ENCODE measurements around the gene SYT5. TPM values are rescaled to one million over a fixed set of nuclear protein-coding genes. Genes with fewer than 3 reads are reported as not detected.

SYT5 gene
- total and polyA plus RNA-seq, 2 of the 13 experiments (the other 11 are each of a cell fraction or from before 2014, with no cell fraction given), result not detected

- TF ChIP-seq SOX6 (IDR thresholded peaks at IDR 0.05) (no peak), SOX6 (CRISPR knock-in tag; IDR thresholded peaks at IDR 0.05) (peak; percentile 42; the same call in 1 of the 2 replicates), SP5 (CRISPR knock-in tag; IDR thresholded peaks at IDR 0.05; ENCODE audit: borderline replicate concordance, low read depth) (0 out of 2 replicates have a peak, but pooled peaks have one; percentile 33), SAP130 (CRISPR knock-in tag; IDR thresholded peaks at IDR 0.05; ENCODE audit: low read depth) (peak; percentile 79), ZNF501 (CRISPR knock-in tag; IDR thresholded peaks at IDR 0.05) (no peak), ZNF580 (CRISPR knock-in tag; IDR thresholded peaks at IDR 0.05; ENCODE audit: borderline replicate concordance, low read depth) (peak; percentile 28; the same call in 1 of the 2 replicates), TRIM24 (CRISPR knock-in tag; IDR thresholded peaks at IDR 0.05) (no peak), ZBTB21 (CRISPR knock-in tag; IDR thresholded peaks at IDR 0.05) (no peak), POLR2G (IDR thresholded peaks at IDR 0.05; ENCODE audit: low read depth, low read length) (peak; percentile 75), ZNF546 (CRISPR knock-in tag; conservative IDR thresholded peaks at IDR 0.05) (0 out of 2 replicates have a peak, but pooled peaks have one; percentile 1), GATAD1 (CRISPR knock-in tag; IDR thresholded peaks at IDR 0.05) (0 out of 2 replicates have a peak, but pooled peaks have one; percentile 24), ZNF432 (CRISPR knock-in tag; IDR thresholded peaks at IDR 0.05; ENCODE audit: borderline replicate concordance) (no peak), ZNF678 (CRISPR knock-in tag; IDR thresholded peaks at IDR 0.05) (0 out of 2 replicates have a peak, but pooled peaks have one; percentile 22), SPEN (CRISPR knock-in tag; IDR thresholded peaks at IDR 0.05; ENCODE audit: low read depth) (0 out of 2 replicates have a peak, but pooled peaks have one; percentile 61), NR2F6 (IDR thresholded peaks at IDR 0.05) (no peak), NR2F6 (CRISPR knock-in tag; IDR thresholded peaks at IDR 0.05) (peak; percentile 51; the same call in 1 of the 2 replicates), ZNF430 (CRISPR knock-in tag; IDR thresholded peaks at IDR 0.05) (peak; percentile 72; the same call in 1 of the 2 replicates), THAP11 (CRISPR knock-in tag; IDR thresholded peaks at IDR 0.05) (peak; percentile 58), ZGPAT (CRISPR knock-in tag; IDR thresholded peaks at IDR 0.05) (peak; percentile 46; the same call in 1 of the 2 replicates), NCOA2 (CRISPR knock-in tag; IDR thresholded peaks at IDR 0.05) (peak; percentile 50; the same call in 1 of the 2 replicates), TBX2 (CRISPR knock-in tag; IDR thresholded peaks at IDR 0.05; ENCODE audit: borderline replicate concordance) (peak; percentile 78), IKZF5 (CRISPR knock-in tag; IDR thresholded peaks at IDR 0.05) (peak; percentile 68), MLLT10 (CRISPR knock-in tag; IDR thresholded peaks at IDR 0.05) (no peak), HNF1A (IDR thresholded peaks at IDR 0.05; ENCODE audit: low read depth) (peak; percentile 94), HNF1A (CRISPR knock-in tag; IDR thresholded peaks at IDR 0.05; ENCODE audit: borderline replicate concordance) (peak; percentile 99), ZNF839 (CRISPR knock-in tag; IDR thresholded peaks at IDR 0.05; ENCODE audit: borderline replicate concordance) (0 out of 2 replicates have a peak, but pooled peaks have one; percentile 90)
Measured at GRCh38 chr19:55228403-55229031, 48.4 kb upstream of the SYT5 start, which contains the start of gene TMEM86B (continued).
